ENCODE measurements around the gene REST. TPM values are rescaled to one million over a fixed set of nuclear protein-coding genes. Genes with fewer than 3 reads are reported as not detected.
A peak's percentile ranks its signal among the peaks of the same experiment; 100 is the strongest.

REST gene
- total RNA-seq, 1 donor from 2014 or later, result 24.6 TPM

DNA sequence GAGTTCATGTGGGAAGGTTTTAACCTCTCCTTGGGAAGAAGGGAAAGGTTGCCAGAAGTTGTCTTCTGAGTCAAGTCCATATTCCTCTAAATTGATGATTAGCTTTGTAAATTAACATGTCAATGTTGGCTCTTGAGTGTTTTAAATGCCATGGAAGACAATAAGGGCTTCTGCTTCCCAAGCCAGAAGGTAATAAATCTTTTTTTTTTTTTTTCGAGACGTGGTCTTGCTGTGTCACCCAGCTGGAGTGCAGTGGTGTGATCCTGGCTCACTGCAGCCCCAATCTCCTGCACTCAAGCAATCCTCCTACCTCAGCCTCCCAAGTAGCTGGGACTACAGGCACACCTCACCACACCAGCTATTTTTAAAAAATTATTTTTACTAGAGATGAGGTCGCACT is 5.0 kb upstream of the REST start:
- H3K27me3 ChIP-seq, result no peaks in the 10 kb centered on the region
- intact Hi-C loops (cut with DNase I), result no loop called here
- peaks cover 7% of the 10 kb centered on the region for H3K4me1 ChIP-seq
- TF ChIP-seq, protein P1, sequence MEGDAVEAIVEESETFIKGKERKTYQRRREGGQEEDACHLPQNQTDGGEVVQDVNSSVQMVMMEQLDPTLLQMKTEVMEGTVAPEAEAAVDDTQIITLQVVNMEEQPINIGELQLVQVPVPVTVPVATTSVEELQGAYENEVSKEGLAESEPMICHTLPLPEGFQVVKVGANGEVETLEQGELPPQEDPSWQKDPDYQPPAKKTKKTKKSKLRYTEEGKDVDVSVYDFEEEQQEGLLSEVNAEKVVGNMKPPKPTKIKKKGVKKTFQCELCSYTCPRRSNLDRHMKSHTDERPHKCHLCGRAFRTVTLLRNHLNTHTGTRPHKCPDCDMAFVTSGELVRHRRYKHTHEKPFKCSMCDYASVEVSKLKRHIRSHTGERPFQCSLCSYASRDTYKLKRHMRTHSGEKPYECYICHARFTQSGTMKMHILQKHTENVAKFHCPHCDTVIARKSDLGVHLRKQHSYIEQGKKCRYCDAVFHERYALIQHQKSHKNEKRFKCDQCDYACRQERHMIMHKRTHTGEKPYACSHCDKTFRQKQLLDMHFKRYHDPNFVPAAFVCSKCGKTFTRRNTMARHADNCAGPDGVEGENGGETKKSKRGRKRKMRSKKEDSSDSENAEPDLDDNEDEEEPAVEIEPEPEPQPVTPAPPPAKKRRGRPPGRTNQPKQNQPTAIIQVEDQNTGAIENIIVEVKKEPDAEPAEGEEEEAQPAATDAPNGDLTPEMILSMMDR (IDR thresholded peaks at IDR 0.05), result no peak
- no peak for TF ChIP-seq POLR2AphosphoS5 (IDR thresholded peaks at IDR 0.05; ENCODE audit: insufficient read depth in 1 of 2, low read depth in 1 of 2)
- TF ChIP-seq POLR2A (IDR thresholded peaks at IDR 0.05), result no peak
- DNase-seq (ENCODE audit: extremely low spot score in 2 of 2), result no peak
- no peaks in the 10 kb centered on the region for H3K36me3 ChIP-seq
- H3K9me3 ChIP-seq, result no peaks in the 10 kb centered on the region
- H3K27ac ChIP-seq, result no peak overlapping the region
- H3K4me3 ChIP-seq, result no peak overlapping the region

DNA sequence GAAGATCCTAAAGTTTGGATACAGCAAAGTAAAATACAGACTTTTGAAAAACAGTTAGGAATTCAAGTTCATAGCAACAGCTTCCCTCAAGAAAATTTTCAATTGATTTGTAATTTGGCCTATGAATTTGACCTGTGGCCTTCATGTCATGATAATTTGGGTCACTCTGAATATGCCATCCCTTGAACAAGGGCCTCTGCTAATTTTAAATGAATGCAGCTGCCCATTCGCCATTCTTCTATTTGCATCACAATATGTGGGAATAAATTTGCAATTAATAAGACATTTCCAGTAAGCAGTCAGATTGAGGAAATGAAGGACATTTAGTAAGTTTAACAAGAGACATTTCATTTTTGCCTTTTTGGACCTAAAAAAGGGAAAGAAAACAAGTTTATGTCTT is 1.9 kb upstream of the REST start:
- no peak for DNase-seq (ENCODE audit: extremely low spot score in 2 of 2)
- no peaks in the 10 kb centered on the region for H3K27me3 ChIP-seq
- no peak overlapping the region for H3K4me3 ChIP-seq
- TF ChIP-seq, protein P1 (IDR thresholded peaks at IDR 0.05), result no peak
- no peak for TF ChIP-seq POLR2A (IDR thresholded peaks at IDR 0.05)
- no peak for TF ChIP-seq POLR2AphosphoS5 (IDR thresholded peaks at IDR 0.05; ENCODE audit: insufficient read depth in 1 of 2, low read depth in 1 of 2)
- peaks cover 20% of the 10 kb centered on the region for H3K4me1 ChIP-seq
- H3K27ac ChIP-seq, result no peak overlapping the region
- no peaks in the 10 kb centered on the region for H3K9me3 ChIP-seq
- intact Hi-C loops (cut with DNase I), result loop anchor here (5.0 kb wide), 2 partner anchors 72 to 207 kb away; partner anchors contain the start of genes IGFBP7, NOA1 and POLR2B
- no peaks in the 10 kb centered on the region for H3K36me3 ChIP-seq

DNA sequence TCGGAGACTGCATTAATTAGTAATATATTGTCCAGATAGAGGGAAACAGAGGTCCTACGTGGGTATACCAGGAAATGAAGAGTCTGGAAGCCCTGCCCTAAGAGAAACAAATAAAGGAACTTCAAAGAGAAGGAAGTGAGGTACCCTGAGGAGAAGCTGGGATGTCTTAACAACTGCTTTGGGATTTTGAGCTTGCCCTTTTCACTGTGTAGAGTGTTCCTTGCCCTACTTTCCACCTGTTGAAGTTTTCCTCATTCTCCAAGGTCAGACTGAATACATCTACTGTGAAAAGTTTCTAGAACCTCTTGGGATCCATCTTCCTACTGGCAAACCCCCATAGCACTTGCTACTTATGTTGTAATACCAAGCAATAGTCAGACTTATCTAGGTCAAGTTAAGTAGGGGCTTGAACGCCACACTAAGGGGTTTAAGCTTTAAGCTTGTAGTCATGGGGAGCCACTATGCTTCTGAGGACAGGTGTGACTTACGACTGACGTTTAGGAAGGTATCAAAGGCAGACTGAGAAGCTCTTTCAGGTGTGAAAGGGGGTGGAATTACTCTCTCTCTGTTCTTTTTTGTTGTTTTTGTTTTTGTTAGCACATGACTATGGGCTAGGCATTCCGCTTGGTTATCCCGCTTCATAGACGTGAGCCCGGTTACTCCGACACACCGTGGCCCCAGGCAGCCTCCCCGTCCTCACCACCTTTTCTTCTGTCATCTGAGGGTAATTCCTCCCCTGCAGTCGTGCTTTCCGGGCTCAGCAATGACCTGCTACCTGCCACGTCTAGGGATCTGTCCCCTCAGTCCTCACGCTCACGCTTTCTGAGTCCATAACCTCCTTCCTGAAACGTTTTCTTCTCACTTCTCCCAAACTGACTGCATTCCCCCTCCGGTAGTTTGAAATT is 959 bp upstream of the REST start:
- Histone ChIP-seq H3K4me1 (peaks cover 30% of the 10 kb centered on the region), H3K4me3 (peak overlapping the region; percentile 65 to 70), H3K27me3 (no peaks in the 10 kb centered on the region), H3K36me3 (no peaks in the 10 kb centered on the region), H3K9me3 (no peaks in the 10 kb centered on the region), H3K27ac (peak overlapping the region; percentile 88)
- intact Hi-C loops (cut with DNase I), result loop anchor here (5.0 kb wide), 2 partner anchors 71 to 206 kb away; partner anchors contain the start of genes IGFBP7, NOA1 and POLR2B
- TF ChIP-seq, protein P1 (IDR thresholded peaks at IDR 0.05), result no peak
- no peak for TF ChIP-seq POLR2A (IDR thresholded peaks at IDR 0.05)
- TF ChIP-seq POLR2AphosphoS5 (IDR thresholded peaks at IDR 0.05; ENCODE audit: insufficient read depth in 1 of 2, low read depth in 1 of 2), result no peak
- no peak for DNase-seq (ENCODE audit: extremely low spot score in 2 of 2)

DNA sequence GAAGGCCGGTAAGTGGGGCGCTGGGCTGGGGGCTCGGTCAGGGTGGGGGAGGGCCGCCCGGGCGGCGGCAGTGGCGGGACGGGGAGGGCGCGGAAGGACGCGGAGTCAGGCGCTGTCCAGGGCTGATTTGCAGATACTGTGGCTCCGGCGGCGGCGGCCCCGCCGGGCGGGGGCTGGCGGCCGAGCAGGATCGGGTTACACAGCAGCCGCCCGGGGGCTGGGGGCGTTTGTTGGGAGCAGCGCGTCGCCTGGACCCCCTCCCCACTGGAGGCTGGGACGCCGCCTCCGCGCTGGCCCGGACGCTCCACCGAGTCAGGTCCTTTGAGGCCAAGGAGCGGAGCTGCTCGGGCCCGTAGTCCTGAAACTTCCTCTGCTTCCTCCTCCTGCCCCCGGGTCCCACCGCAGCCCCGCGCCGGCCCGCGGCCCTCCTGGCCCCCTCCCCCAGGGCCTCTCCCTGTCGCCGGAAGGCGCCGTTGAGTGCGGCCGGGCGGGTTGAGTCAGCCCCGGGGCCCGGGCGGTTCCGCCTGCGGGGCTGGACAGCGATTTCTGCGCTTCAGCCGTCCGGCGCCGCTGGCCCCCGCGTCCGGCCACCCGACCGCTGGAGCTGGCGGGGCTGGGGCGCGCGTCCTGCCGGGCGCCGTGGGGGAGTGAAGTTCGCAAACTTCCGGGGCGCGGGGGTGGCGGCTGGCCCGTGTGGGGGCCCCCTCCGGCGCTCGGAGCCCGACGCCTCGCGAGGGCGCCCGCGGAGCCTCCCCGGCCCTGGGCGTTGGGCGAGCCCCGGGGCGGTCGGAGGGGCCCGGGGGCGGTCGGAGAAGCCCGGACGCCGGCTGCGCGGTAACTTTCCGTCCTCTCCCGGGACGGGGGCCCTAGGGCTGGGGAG is 746 bp downstream of the REST start:
- intact Hi-C loops (cut with DNase I), result loop anchor here (5.0 kb wide), 2 partner anchors 69 to 204 kb away; partner anchors contain the start of genes IGFBP7, NOA1 and POLR2B
- no peak for DNase-seq (ENCODE audit: extremely low spot score in 2 of 2)
- H3K4me3 ChIP-seq, result peak overlapping the region; percentile 65 to 70

More for the DNA sequence above, 746 bp downstream of the REST start:
- Histone ChIP-seq H3K27ac (peak overlapping the region; percentile 88), H3K36me3 (no peaks in the 10 kb centered on the region), H3K4me1 (peaks cover 46% of the 10 kb centered on the region), H3K27me3 (no peaks in the 10 kb centered on the region), H3K9me3 (no peaks in the 10 kb centered on the region)
- TF ChIP-seq POLR2AphosphoS5 (IDR thresholded peaks at IDR 0.05; ENCODE audit: insufficient read depth in 1 of 2, low read depth in 1 of 2), result no peak
- TF ChIP-seq POLR2A (IDR thresholded peaks at IDR 0.05), result no peak
- TF ChIP-seq, protein P1 (IDR thresholded peaks at IDR 0.05), result no peak

Data from vagina (tissue), 2 donors.